KMS-11 (cell line): ENCODE data around the gene TMCC3.

ENCODE experiments used
- H2AFZ ChIP-seq: fragments of 200-600 bp; sonication (generic); 2 replicates; pipeline ENCODE4 v1.6.1; 2016; ENCODE audit warnings: antibody characterized with exemption, mixed run types, low read depth
- H3K27ac ChIP-seq: fragments of 200-600 bp; sonication (generic); 2 replicates; pipeline ENCODE4 v1.6.1; 2016; ENCODE audit warnings: mild to moderate bottlenecking, mixed run types
- H3K27me3 ChIP-seq: fragments of 200-600 bp; sonication (generic); 2 replicates; pipeline ENCODE4 v1.6.1; 2017; ENCODE audit warnings: mild to moderate bottlenecking, low read depth, mixed run types, moderate library complexity; ENCODE audit not compliant: insufficient read depth
- H3K36me3 ChIP-seq: fragments of 200-600 bp; sonication (generic); 2 replicates; pipeline ENCODE4 v1.6.1; 2017; ENCODE audit warnings: mild to moderate bottlenecking, mixed run types; ENCODE audit not compliant: insufficient read depth
- H3K4me1 ChIP-seq: fragments of 200-600 bp; sonication (generic); 2 replicates; pipeline ENCODE4 v1.6.1; 2016; ENCODE audit warnings: mild to moderate bottlenecking, low read depth, mixed run types; ENCODE audit not compliant: poor library complexity, severe bottlenecking
- H3K4me2 ChIP-seq: fragments of 200-600 bp; sonication (generic); 2 replicates; pipeline ENCODE4 v1.7.0; 2016; ENCODE audit warnings: mild to moderate bottlenecking, mixed run types
- H3K4me3 ChIP-seq: fragments of 200-600 bp; sonication (generic); IDR thresholded peaks from 2 replicates; pipeline ENCODE4 v1.6.1; 2017; ENCODE audit warnings: low read depth, low read length, mixed read lengths; ENCODE audit not compliant: insufficient read depth
- H3K79me2 ChIP-seq: fragments of 200-600 bp; sonication (generic); 2 replicates; pipeline ENCODE4 v1.6.1; 2016; ENCODE audit warnings: low read depth, mixed run types; ENCODE audit not compliant: insufficient read depth
- H3K9ac ChIP-seq: fragments of 200-600 bp; sonication (generic); 2 replicates; pipeline ENCODE4 v1.6.1; 2016; ENCODE audit warnings: mild to moderate bottlenecking, mixed run types
- H4K20me1 ChIP-seq: fragments of 200-600 bp; sonication (generic); 2 replicates; pipeline ENCODE4 v1.6.1; 2016; ENCODE audit warnings: mild to moderate bottlenecking, mixed run types; ENCODE audit not compliant: insufficient read depth
- CTCF ChIP-seq: fragments of 200-600 bp; sonication (generic); conservative IDR thresholded peaks from 2 replicates; pipeline ENCODE4 v1.6.1; 2017; ENCODE audit warnings: low read depth, mild to moderate bottlenecking, antibody characterized with exemption, low read length, moderate library complexity, mixed read lengths

Gene TMCC3

DNA sequence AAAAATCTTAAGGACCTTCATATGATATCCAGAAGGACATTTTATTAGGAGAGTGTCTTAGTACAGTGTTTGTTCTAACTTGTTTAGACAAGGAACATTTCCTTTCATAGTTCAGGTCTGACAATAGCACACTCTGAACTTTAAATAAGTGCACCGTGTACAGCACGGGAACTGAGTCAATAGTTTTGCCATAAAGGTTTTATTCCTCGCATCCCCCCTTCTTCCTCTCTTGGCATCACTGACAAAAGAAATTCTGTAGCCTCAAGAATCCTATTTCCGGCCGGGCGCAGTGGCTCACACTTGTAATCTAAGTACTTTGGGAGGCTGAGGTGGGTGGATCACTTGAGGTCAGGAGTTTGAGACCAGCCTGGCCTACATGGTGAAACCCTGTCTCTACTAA lies 58.3 kb downstream of the TMCC3 start:
- H3K9ac ChIP-seq, result no peak overlapping the region
- H3K4me2 ChIP-seq, result no peak overlapping the region
- H3K27me3 ChIP-seq, result no peaks in the 10 kb centered on the region
- H2AFZ ChIP-seq, result no peak overlapping the region
- no peaks in the 10 kb centered on the region for H4K20me1 ChIP-seq
- TF ChIP-seq CTCF, result no peak
- no peak overlapping the region for H3K27ac ChIP-seq
- H3K4me1 ChIP-seq, result no peaks in the 10 kb centered on the region
- no peak overlapping the region for H3K4me3 ChIP-seq
- H3K36me3 ChIP-seq, result no peaks in the 10 kb centered on the region
- H3K79me2 ChIP-seq, result no peaks in the 10 kb centered on the region

DNA sequence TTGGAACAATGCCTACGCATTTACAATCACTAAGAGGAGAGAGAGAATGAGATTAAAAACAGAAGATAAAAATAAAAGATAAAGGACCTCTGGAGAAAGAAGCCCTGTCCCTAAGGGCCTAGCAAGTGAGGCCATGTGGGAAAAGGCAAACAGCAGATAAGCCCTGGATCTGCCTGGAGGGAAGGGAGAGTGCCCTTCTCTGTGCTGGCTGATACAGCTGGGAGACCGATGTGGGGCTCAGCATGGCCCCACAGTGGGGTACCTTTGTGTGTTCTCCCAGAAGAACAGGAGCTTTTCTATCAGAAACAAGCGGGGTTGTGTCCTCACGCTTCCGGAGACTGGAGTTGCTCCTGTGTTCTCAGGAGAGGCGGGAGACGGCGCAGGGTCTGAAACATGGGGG lies 59.9 kb downstream of the TMCC3 start:
- Histone ChIP-seq H4K20me1 (no peaks in the 10 kb centered on the region), H3K9ac (no peak overlapping the region), H3K79me2 (no peaks in the 10 kb centered on the region), H3K4me2 (no peak overlapping the region), H3K4me3 (no peak overlapping the region), H2AFZ (no peak overlapping the region), H3K36me3 (no peaks in the 10 kb centered on the region), H3K27ac (no peak overlapping the region), H3K4me1 (no peaks in the 10 kb centered on the region), H3K27me3 (no peaks in the 10 kb centered on the region)
- TF ChIP-seq CTCF, result no peak

DNA sequence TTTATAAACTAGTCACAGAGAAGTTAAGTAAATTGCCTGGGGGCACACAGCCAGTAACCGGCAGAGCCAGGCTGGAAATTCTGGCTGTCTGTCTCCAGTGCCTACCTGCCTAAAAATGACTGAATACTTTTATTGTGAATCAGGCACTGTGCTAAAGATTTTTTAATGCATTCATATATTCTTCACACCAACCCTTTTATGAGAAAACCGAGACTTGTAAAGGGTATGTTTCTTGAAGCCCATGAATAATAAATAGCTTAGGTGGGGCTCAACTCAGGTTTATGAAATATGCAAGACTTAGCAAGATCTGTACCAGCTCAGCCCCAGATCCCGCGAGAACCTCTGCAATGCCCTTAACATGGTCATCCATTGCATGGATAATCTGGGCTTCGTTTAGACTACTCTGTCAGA lies 60.8 kb downstream of the TMCC3 start:
- H3K4me2 ChIP-seq, result no peak overlapping the region
- no peak overlapping the region for H2AFZ ChIP-seq
- TF ChIP-seq CTCF, result no peak
- H3K9ac ChIP-seq, result no peak overlapping the region
- no peaks in the 10 kb centered on the region for H4K20me1 ChIP-seq
- no peaks in the 10 kb centered on the region for H3K36me3 ChIP-seq
- H3K27me3 ChIP-seq, result no peaks in the 10 kb centered on the region
- no peak overlapping the region for H3K27ac ChIP-seq
- no peaks in the 10 kb centered on the region for H3K79me2 ChIP-seq
- H3K4me1 ChIP-seq, result no peaks in the 10 kb centered on the region
- H3K4me3 ChIP-seq, result no peak overlapping the region

DNA sequence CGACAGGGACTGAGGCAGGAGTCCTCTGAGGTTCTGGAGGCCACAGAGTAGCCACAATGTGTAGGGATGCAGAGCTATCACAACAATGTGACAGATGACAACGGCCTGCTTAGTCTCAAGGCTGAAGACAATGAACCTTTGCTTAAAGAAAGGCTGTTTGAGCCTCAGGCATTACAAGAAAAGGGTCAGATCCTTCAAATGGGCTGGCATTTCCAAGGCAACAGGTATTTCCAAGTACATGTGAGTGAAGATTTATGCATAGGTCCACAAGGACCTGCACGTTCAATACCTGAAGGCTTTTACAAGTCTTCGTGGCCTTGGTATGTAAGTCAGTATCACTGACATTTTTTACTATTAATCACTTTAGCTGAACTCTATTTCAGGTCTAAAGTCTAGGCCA lies 62.0 kb downstream of the TMCC3 start:
- H2AFZ ChIP-seq, result no peak overlapping the region
- no peaks in the 10 kb centered on the region for H4K20me1 ChIP-seq
- H3K27me3 ChIP-seq, result no peaks in the 10 kb centered on the region
- H3K4me3 ChIP-seq, result no peak overlapping the region
- H3K4me2 ChIP-seq, result no peak overlapping the region
- no peaks in the 10 kb centered on the region for H3K79me2 ChIP-seq
- TF ChIP-seq CTCF, result no peak
- H3K4me1 ChIP-seq, result no peaks in the 10 kb centered on the region
- no peak overlapping the region for H3K27ac ChIP-seq
- H3K9ac ChIP-seq, result no peak overlapping the region
- no peaks in the 10 kb centered on the region for H3K36me3 ChIP-seq
